ENCODE measurements around the gene ZNF764.

ZNF764 gene

DNA sequence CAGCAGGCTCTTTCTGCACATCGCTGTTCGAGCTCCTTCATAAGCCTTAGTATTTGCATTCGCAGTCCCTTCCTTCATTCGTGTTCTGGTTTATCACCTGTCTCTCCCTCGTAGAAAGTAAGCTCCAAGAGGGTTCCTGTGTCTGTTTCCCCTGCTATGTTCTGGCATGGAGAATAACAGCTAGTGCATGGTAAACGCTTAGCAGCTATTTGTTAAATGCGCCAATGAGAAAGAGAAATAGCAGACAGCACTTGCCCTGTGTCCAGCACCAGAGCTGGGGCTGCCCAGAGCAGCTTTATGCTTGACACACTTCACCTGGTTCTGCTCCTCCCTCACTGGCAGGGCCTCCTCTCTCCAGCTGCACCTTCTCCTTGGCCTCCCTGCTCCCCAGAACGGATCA lies 7.8 kb upstream of the ZNF764 start:
- H3K9me2 ChIP-seq (replicated peaks; ENCODE audit: insufficient read depth, low read length), result no peaks in the 10 kb centered on the region
- no peak overlapping the region for H3K4me3 ChIP-seq (ENCODE audit: insufficient read depth, low read length, poor library complexity, severe bottlenecking)
- H2AFZ ChIP-seq (ENCODE audit: low read depth, low read length, severe bottlenecking), result no peak overlapping the region
- H3K4me2 ChIP-seq (ENCODE audit: low read depth, low read length, poor library complexity, severe bottlenecking), result no peak overlapping the region
- TF ChIP-seq, protein P1, sequence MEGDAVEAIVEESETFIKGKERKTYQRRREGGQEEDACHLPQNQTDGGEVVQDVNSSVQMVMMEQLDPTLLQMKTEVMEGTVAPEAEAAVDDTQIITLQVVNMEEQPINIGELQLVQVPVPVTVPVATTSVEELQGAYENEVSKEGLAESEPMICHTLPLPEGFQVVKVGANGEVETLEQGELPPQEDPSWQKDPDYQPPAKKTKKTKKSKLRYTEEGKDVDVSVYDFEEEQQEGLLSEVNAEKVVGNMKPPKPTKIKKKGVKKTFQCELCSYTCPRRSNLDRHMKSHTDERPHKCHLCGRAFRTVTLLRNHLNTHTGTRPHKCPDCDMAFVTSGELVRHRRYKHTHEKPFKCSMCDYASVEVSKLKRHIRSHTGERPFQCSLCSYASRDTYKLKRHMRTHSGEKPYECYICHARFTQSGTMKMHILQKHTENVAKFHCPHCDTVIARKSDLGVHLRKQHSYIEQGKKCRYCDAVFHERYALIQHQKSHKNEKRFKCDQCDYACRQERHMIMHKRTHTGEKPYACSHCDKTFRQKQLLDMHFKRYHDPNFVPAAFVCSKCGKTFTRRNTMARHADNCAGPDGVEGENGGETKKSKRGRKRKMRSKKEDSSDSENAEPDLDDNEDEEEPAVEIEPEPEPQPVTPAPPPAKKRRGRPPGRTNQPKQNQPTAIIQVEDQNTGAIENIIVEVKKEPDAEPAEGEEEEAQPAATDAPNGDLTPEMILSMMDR (IDR thresholded peaks at IDR 0.05; ENCODE audit: insufficient read depth, low read length, poor library complexity, severe bottlenecking), result no peak
- TF ChIP-seq EZH2phosphoT487 (conservative IDR thresholded peaks at IDR 0.05; ENCODE audit: low read length), result no peak
- no peaks in the 10 kb centered on the region for H3K27me3 ChIP-seq (ENCODE audit: low read length)
- no peak overlapping the region for H3K9ac ChIP-seq (ENCODE audit: low read length)
- no peaks in the 10 kb centered on the region for H3K79me2 ChIP-seq (ENCODE audit: insufficient read depth, low read length)
- no peaks in the 10 kb centered on the region for H3F3A ChIP-seq (ENCODE audit: insufficient read depth)
- H4K20me1 ChIP-seq (ENCODE audit: low read depth, low read length), result no peaks in the 10 kb centered on the region
- no peaks in the 10 kb centered on the region for H3K9me3 ChIP-seq (ENCODE audit: insufficient read depth, low read length)
- no peaks in the 10 kb centered on the region for H3K36me3 ChIP-seq (ENCODE audit: low read length)
- no peak overlapping the region for H3K27ac ChIP-seq (ENCODE audit: low read depth, low read length)

DNA sequence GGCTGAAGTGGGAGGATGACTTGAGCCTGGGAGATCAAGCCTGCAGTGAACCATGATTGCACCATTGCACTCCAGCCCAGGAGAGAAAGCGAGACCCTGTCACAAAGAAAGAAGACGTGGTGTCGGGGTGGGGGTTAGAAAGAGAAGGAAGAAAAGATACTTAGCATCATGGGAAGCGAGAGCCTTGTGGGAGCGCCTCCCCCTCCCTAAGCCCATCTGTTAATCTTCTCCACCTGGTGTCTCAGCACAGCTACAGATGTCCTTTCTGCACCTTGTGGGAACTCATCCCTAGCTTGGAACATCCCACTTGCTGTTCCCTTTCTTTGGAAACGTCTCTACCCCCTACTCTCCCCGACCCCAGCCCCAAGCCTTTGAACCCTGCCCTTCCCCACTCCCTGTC lies 7.4 kb upstream of the ZNF764 start:
- Histone ChIP-seq H3K9me3 (ENCODE audit: insufficient read depth, low read length) (no peaks in the 10 kb centered on the region), H2AFZ (ENCODE audit: low read depth, low read length, severe bottlenecking) (no peak overlapping the region), H3K27me3 (ENCODE audit: low read length) (no peaks in the 10 kb centered on the region), H3K36me3 (ENCODE audit: low read length) (no peaks in the 10 kb centered on the region), H4K20me1 (ENCODE audit: low read depth, low read length) (no peaks in the 10 kb centered on the region), H3K4me2 (ENCODE audit: low read depth, low read length, poor library complexity, severe bottlenecking) (no peak overlapping the region), H3F3A (ENCODE audit: insufficient read depth) (no peaks in the 10 kb centered on the region), H3K9ac (ENCODE audit: low read length) (no peak overlapping the region), H3K27ac (ENCODE audit: low read depth, low read length) (no peak overlapping the region), H3K9me2 (replicated peaks; ENCODE audit: insufficient read depth, low read length) (no peaks in the 10 kb centered on the region), H3K4me3 (ENCODE audit: insufficient read depth, low read length, poor library complexity, severe bottlenecking) (no peak overlapping the region), H3K79me2 (ENCODE audit: insufficient read depth, low read length) (no peaks in the 10 kb centered on the region)
- TF ChIP-seq, protein P1 (IDR thresholded peaks at IDR 0.05; ENCODE audit: insufficient read depth, low read length, poor library complexity, severe bottlenecking), result no peak
- no peak for TF ChIP-seq EZH2phosphoT487 (conservative IDR thresholded peaks at IDR 0.05; ENCODE audit: low read length)

DNA sequence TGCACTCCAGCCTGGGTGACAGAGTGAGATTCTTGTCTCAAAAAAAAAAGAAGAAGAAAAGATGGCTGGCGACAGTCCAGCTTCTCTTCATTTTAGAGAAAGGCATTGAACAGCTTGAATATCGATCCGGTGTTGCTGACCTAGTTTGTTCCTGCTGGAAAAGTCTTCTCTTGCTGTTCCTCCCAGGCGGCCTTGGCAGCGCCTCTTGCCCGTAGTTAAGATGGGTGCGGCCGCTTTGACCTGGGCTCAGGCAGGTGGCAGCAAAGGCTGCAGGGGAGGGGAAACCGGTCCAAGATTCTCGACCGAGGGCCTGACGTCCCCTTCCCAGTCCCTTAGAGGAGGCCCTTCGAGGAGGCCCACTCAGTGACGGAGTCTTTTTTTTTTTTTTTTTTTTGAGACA lies 3.8 kb upstream of the ZNF764 start:
- H3K9ac ChIP-seq (ENCODE audit: low read length), result no peak overlapping the region
- no peaks in the 10 kb centered on the region for H3K9me2 ChIP-seq (replicated peaks; ENCODE audit: insufficient read depth, low read length)
- no peaks in the 10 kb centered on the region for H4K20me1 ChIP-seq (ENCODE audit: low read depth, low read length)
- H3K79me2 ChIP-seq (ENCODE audit: insufficient read depth, low read length), result 0 out of 2 replicates have a peak, but pooled peaks cover 4% of the 10 kb centered on the region
- H3K9me3 ChIP-seq (ENCODE audit: insufficient read depth, low read length), result no peaks in the 10 kb centered on the region
- H3K4me3 ChIP-seq (ENCODE audit: insufficient read depth, low read length, poor library complexity, severe bottlenecking), result no peak overlapping the region
- H3K4me2 ChIP-seq (ENCODE audit: low read depth, low read length, poor library complexity, severe bottlenecking), result no peak overlapping the region
- no peak overlapping the region for H2AFZ ChIP-seq (ENCODE audit: low read depth, low read length, severe bottlenecking)
- no peak overlapping the region for H3K27ac ChIP-seq (ENCODE audit: low read depth, low read length)
- peaks cover 5% of the 10 kb centered on the region; the same call in 1 of the 2 replicates for H3F3A ChIP-seq (ENCODE audit: insufficient read depth)
- no peaks in the 10 kb centered on the region for H3K36me3 ChIP-seq (ENCODE audit: low read length)
- no peak for TF ChIP-seq EZH2phosphoT487 (conservative IDR thresholded peaks at IDR 0.05; ENCODE audit: low read length)
- TF ChIP-seq, protein P1 (IDR thresholded peaks at IDR 0.05; ENCODE audit: insufficient read depth, low read length, poor library complexity, severe bottlenecking), result no peak
- H3K27me3 ChIP-seq (ENCODE audit: low read length), result no peaks in the 10 kb centered on the region
